IMR-90 (cell line): ENCODE results near the gene CAVIN4. TPM values are rescaled to one million over a fixed set of nuclear protein-coding genes. Genes with fewer than 3 reads are reported as not detected.

ENCODE experiments used
- ATAC-seq: fragments of 200-7000 bp; cut with Tn5 transposase; 2 replicates; pipeline ENCODE4 v1.9.1; 2020; ENCODE audit warnings: low read depth, mild to moderate bottlenecking, moderate library complexity
- BruUV-seq: library from RNA; stranded (reverse); fragments of 400-500 nt; replicated peaks from 2 replicates; lab custom pipeline; 2021; lab: Mats Ljungman, UMichigan
- CTCF ChIA-PET: fragments of 300-600 bp; formaldehyde crosslinking; extraction: SDS; loops from one replicate; lab custom pipeline; 2021; ENCODE audit warnings: antibody characterized with exemption; lab: Yijun Ruan, JAX
- POLR2A ChIA-PET: fragments of 300-600 bp; sonication (Branson Sonifier 250); formaldehyde crosslinking; loops from one replicate; lab custom pipeline; 2022; ENCODE audit warnings: antibody characterized with exemption; ENCODE audit not compliant: unreplicated experiment; lab: Charles Lee
- DNase-seq: peaks from one replicate; pipeline ENCODE4 v3.0.0; 2013
- H2AFZ ChIP-seq: replicated peaks from 2 replicates; pipeline ENCODE3; 2013; ENCODE audit warnings: low read length, mild to moderate bottlenecking; ENCODE audit not compliant: poor library complexity
- H2AK5ac ChIP-seq: 2 replicates; pipeline ENCODE4 v1.6.1; 2013; ENCODE audit warnings: low read depth, low read length, inconsistent platforms
- H2AK9ac ChIP-seq: replicated peaks from 2 replicates; pipeline ENCODE3; 2013; ENCODE audit warnings: mild to moderate bottlenecking, low read depth, low read length, moderate library complexity; ENCODE audit not compliant: poor library complexity
- H2BK120ac ChIP-seq: 2 replicates; pipeline ENCODE4 v1.6.1; 2013; ENCODE audit warnings: low read depth, low read length, inconsistent platforms
- H2BK15ac ChIP-seq: 3 replicates; pipeline ENCODE4 v1.6.1; 2013; ENCODE audit warnings: low read depth, low read length, inconsistent platforms
- H2BK20ac ChIP-seq: 2 replicates; pipeline ENCODE4 v1.6.1; 2013; ENCODE audit warnings: low read depth, mild to moderate bottlenecking, inconsistent platforms, low read length, moderate library complexity
- H2BK5ac ChIP-seq: 2 replicates; pipeline ENCODE4 v1.6.1; 2013; ENCODE audit warnings: mild to moderate bottlenecking, low read depth, low read length, inconsistent platforms; ENCODE audit not compliant: poor library complexity, severe bottlenecking
- H3K14ac ChIP-seq: replicated peaks from 2 replicates; pipeline ENCODE4 v1.6.1; 2013; ENCODE audit warnings: low read depth, low read length, inconsistent platforms
- H3K18ac ChIP-seq: 2 replicates; pipeline ENCODE4 v1.6.1; 2013; ENCODE audit warnings: low read depth, low read length, control low read depth
- H3K23ac ChIP-seq: 2 replicates; pipeline ENCODE4 v1.6.1; 2013; ENCODE audit warnings: low read depth, low read length, inconsistent platforms
- H3K27ac ChIP-seq: 2 replicates; pipeline ENCODE4 v1.5.1; 2013; ENCODE audit warnings: mild to moderate bottlenecking, control low read depth, low read length; ENCODE audit not compliant: insufficient read depth
- H3K27me3 ChIP-seq: 2 replicates; pipeline ENCODE4 v1.6.1; 2013; ENCODE audit warnings: low read length; ENCODE audit not compliant: control insufficient read depth, insufficient read depth
- H3K36me3 ChIP-seq: 2 replicates; pipeline ENCODE4 v1.6.1; 2013; ENCODE audit warnings: low read length, mixed read lengths; ENCODE audit not compliant: control insufficient read depth, insufficient read depth
- H3K4ac ChIP-seq: 2 replicates; pipeline ENCODE4 v1.6.1; 2013; ENCODE audit warnings: low read depth, low read length, inconsistent platforms
- H3K4me1 ChIP-seq: 2 replicates; pipeline ENCODE4 v1.6.1; 2013; ENCODE audit warnings: low read length, mixed read lengths; ENCODE audit not compliant: control insufficient read depth, insufficient read depth
- H3K4me2 ChIP-seq: 2 replicates; pipeline ENCODE4 v1.6.1; 2013; ENCODE audit warnings: low read depth, mild to moderate bottlenecking, control low read depth, low read length, moderate library complexity
- H3K4me3 ChIP-seq: 2 replicates; pipeline ENCODE4 v1.5.1; 2013; ENCODE audit warnings: low read depth, mild to moderate bottlenecking, control low read depth, low read length, moderate library complexity; ENCODE audit not compliant: insufficient read depth
- H3K56ac ChIP-seq: 2 replicates; pipeline ENCODE4 v1.6.1; 2013; ENCODE audit warnings: low read length, inconsistent platforms; ENCODE audit not compliant: insufficient read depth; ENCODE audit errors: extremely low read depth
- H3K79me1 ChIP-seq, 2 experiments: 2 replicates each; pipeline ENCODE4 v1.6.1; 2013; ENCODE audit warnings: low read length in 2 of 2, inconsistent platforms in 1 of 2, low read depth in 1 of 2
- H3K9ac ChIP-seq: 2 replicates; pipeline ENCODE4 v1.6.1; 2013; ENCODE audit warnings: low read depth, low read length, control low read depth
- H3K9me1 ChIP-seq: 2 replicates; pipeline ENCODE4 v1.6.1; 2013; ENCODE audit warnings: low read length, inconsistent platforms; ENCODE audit not compliant: insufficient read depth
- H3K9me3 ChIP-seq: 2 replicates; pipeline ENCODE4 v1.6.1; 2013; ENCODE audit warnings: low read length; ENCODE audit not compliant: control insufficient read depth, insufficient read depth
- H4K20me1 ChIP-seq: 2 replicates; pipeline ENCODE4 v1.6.1; 2013; ENCODE audit warnings: low read length, inconsistent platforms; ENCODE audit not compliant: insufficient read depth
- H4K5ac ChIP-seq: 2 replicates; pipeline ENCODE4 v1.6.1; 2013; ENCODE audit warnings: mild to moderate bottlenecking, low read depth, low read length, control low read depth
- H4K8ac ChIP-seq, 2 experiments: 2 replicates each; pipeline ENCODE4 v1.6.1; 2013; ENCODE audit warnings: low read depth in 2 of 2, low read length in 2 of 2, control low read depth in 1 of 2, inconsistent platforms in 1 of 2
- H4K91ac ChIP-seq: 2 replicates; pipeline ENCODE4 v1.6.1; 2013; ENCODE audit warnings: low read depth, low read length, inconsistent platforms; ENCODE audit not compliant: insufficient read depth
- CHD1 ChIP-seq: IDR thresholded peaks from 2 replicates; pipeline ENCODE4 v1.6.1; 2012; ENCODE audit warnings: low read depth, low read length, improper control_type of control experiment
- MAFK ChIP-seq: IDR thresholded peaks from 2 replicates; pipeline ENCODE4 v1.6.1; 2012; ENCODE audit warnings: low read depth, low read length, improper control_type of control experiment
- MAZ ChIP-seq: IDR thresholded peaks from 2 replicates; pipeline ENCODE4 v1.6.1; 2012; ENCODE audit warnings: low read depth, mild to moderate bottlenecking, low read length, improper control_type of control experiment, moderate library complexity, borderline replicate concordance
- NFE2L2 ChIP-seq: fragments of 150-350 bp; IDR thresholded peaks from 2 replicates; pipeline ENCODE4 v1.6.1; 2016; ENCODE audit warnings: low read depth, mild to moderate bottlenecking, low read length
- RCOR1 ChIP-seq: IDR thresholded peaks from 2 replicates; pipeline ENCODE4 v1.6.1; 2012; ENCODE audit warnings: mild to moderate bottlenecking, low read length, improper control_type of control experiment; ENCODE audit not compliant: insufficient replicate concordance
- WGBS, 2 experiments: methylation state at CpG; one replicate each; pipeline versions ENCODE4 v1.1.5 to v1.1.7; 2013; ENCODE audit warnings: missing lambda C conversion rate in 2 of 2; ENCODE audit not compliant: insufficient read length in 1 of 2; ENCODE audit errors: extremely low coverage in 2 of 2; 5-methylcytosine and 5-hydroxymethylcytosine counted together
- dilution Hi-C: fragments of 300-500 bp; cut with HindIII; formaldehyde crosslinking; loops from one replicate; pipeline ENCODE4 v1.14.3; 2018; ENCODE audit warnings: low sequenced_read_pairs; ENCODE audit not compliant: unreplicated experiment
- in situ Hi-C: fragments of 300-500 bp; cut with MboI; formaldehyde crosslinking; loops from 3 replicates; pipeline ENCODE4 v1.14.3; 2019; ENCODE audit warnings: low sequenced_read_pairs, inconsistent platforms, mixed read lengths
- intact Hi-C: fragments of 100-400 bp; cut with micrococcal nuclease; formaldehyde crosslinking; loops from 2 replicates; pipeline ENCODE4 v1.10.0; 2022
- polyA plus RNA-seq, 3 experiments: library from polyadenylated mRNA; depleted of rRNA; stranded (reverse); fragments of >200 nt; gene quantifications; 2 replicates each; pipeline ENCODE4 v1.2.3, GENCODE V29; 2012; ENCODE audit warnings: low replicate concordance in 1 of 3
- total RNA-seq: library from RNA; depleted of rRNA; stranded (reverse); fragments of >200 nt; gene quantifications from 2 replicates; pipeline ENCODE4 v1.2.3, GENCODE V29; 2012
- TF ChIP-seq, protein P1 (sequence below): conservative IDR thresholded peaks from 2 replicates; pipeline ENCODE4 v1.5.1; 2012; ENCODE audit warnings: mild to moderate bottlenecking, low read depth, low read length, improper control_type of control experiment
- TF ChIP-seq, protein P2 (sequence below): fragments of 150-350 bp; IDR thresholded peaks from 2 replicates; pipeline ENCODE4 v1.6.1; 2016; ENCODE audit warnings: low read depth, mild to moderate bottlenecking, low read length, moderate library complexity, borderline replicate concordance

CAVIN4 gene
- total and polyA plus RNA-seq, 2 of the 4 experiments (the other 2 are of a cell fraction): 2.2 to 2.6 TPM

DNA sequence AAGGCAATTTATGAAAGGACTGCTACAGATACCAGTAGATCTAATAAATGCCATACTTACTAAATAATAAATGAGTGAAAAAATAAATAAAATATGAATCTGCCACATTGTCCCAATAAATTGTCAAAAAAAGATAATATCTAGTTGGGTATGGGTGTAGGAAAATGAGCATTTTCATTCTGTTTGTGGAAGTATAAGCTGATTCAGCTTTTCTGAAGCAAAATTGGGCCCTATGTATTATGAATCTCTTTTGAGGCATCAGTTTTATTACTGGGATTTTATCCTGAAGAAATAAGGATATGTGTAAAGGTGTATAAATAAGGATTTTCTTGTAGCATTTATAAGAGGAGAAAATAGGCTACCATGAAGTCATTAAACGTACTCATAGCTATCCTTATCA, 46.1 kb downstream of the CAVIN4 start:
- Histone ChIP-seq H4K20me1 (no peaks in the 10 kb centered on the region), H3K9me1 (no peaks in the 10 kb centered on the region), H2AK9ac (no peak overlapping the region), H2BK120ac (no peak overlapping the region), H3K18ac (no peak overlapping the region), H2BK20ac (no peak overlapping the region), H3K4me2 (no peak overlapping the region), H3K4me3 (no peak overlapping the region), H3K9ac (no peak overlapping the region), H4K5ac (no peak overlapping the region), H3K4me1 (no peaks in the 10 kb centered on the region), H2BK5ac (no peak overlapping the region), H3K27ac (no peak overlapping the region), H3K79me1 (no peaks in the 10 kb centered on the region), H2BK15ac (no peak overlapping the region), H4K8ac (no peak overlapping the region), H2AK5ac (no peak overlapping the region), H3K4ac (no peak overlapping the region), H3K27me3 (no peaks in the 10 kb centered on the region), H3K9me3 (no peaks in the 10 kb centered on the region), H3K36me3 (no peaks in the 10 kb centered on the region), H2AFZ (no peak overlapping the region), H3K23ac (no peak overlapping the region), H3K14ac (no peak overlapping the region), H4K91ac (no peak overlapping the region), H3K56ac (no peak overlapping the region)
- TF ChIP-seq RCOR1: no peak
- peak; percentile 51 for TF ChIP-seq MAFK
- TF ChIP-seq CHD1: no peak
- TF ChIP-seq MAZ: no peak
- TF ChIP-seq, protein P1, sequence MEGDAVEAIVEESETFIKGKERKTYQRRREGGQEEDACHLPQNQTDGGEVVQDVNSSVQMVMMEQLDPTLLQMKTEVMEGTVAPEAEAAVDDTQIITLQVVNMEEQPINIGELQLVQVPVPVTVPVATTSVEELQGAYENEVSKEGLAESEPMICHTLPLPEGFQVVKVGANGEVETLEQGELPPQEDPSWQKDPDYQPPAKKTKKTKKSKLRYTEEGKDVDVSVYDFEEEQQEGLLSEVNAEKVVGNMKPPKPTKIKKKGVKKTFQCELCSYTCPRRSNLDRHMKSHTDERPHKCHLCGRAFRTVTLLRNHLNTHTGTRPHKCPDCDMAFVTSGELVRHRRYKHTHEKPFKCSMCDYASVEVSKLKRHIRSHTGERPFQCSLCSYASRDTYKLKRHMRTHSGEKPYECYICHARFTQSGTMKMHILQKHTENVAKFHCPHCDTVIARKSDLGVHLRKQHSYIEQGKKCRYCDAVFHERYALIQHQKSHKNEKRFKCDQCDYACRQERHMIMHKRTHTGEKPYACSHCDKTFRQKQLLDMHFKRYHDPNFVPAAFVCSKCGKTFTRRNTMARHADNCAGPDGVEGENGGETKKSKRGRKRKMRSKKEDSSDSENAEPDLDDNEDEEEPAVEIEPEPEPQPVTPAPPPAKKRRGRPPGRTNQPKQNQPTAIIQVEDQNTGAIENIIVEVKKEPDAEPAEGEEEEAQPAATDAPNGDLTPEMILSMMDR: no peak
- TF ChIP-seq, protein P2, sequence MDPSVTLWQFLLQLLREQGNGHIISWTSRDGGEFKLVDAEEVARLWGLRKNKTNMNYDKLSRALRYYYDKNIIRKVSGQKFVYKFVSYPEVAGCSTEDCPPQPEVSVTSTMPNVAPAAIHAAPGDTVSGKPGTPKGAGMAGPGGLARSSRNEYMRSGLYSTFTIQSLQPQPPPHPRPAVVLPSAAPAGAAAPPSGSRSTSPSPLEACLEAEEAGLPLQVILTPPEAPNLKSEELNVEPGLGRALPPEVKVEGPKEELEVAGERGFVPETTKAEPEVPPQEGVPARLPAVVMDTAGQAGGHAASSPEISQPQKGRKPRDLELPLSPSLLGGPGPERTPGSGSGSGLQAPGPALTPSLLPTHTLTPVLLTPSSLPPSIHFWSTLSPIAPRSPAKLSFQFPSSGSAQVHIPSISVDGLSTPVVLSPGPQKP: no peak
- TF ChIP-seq NFE2L2: no peak
- intact Hi-C loops (no loop called here), dilution Hi-C loops (no loop called here), in situ Hi-C loops (no loop called here)
- no CpG with 5 or more reads among the region's 1 CpG for WGBS, 2 experiments
- ATAC-seq: no peak
- BruUV-seq: no TSS peak
- ChIA-PET POLR2A (no interaction called here), CTCF (no interaction called here)
- no peak for DNase-seq
